IPS-18a (cell line): ENCODE measurements around the gene CATSPER4.

Source experiments
- H3K27ac ChIP-seq: one replicate; pipeline ENCODE4 v1.5.1; 2013; ENCODE audit warnings: low read length
- H3K27me3 ChIP-seq: one replicate; pipeline ENCODE4 v1.6.1; 2013; ENCODE audit warnings: mild to moderate bottlenecking, low read length; ENCODE audit not compliant: control insufficient read depth, insufficient read depth
- H3K36me3 ChIP-seq: one replicate; pipeline ENCODE4 v1.6.1; 2013; ENCODE audit warnings: low read depth, low read length; ENCODE audit not compliant: control insufficient read depth
- H3K4me1 ChIP-seq: one replicate; pipeline ENCODE4 v1.6.1; 2013; ENCODE audit warnings: low read depth, low read length; ENCODE audit not compliant: control insufficient read depth
- H3K4me3 ChIP-seq: one replicate; pipeline ENCODE4 v1.5.1; 2013; ENCODE audit warnings: low read length
- H3K9ac ChIP-seq: one replicate; pipeline ENCODE4 v1.6.1; 2013; ENCODE audit warnings: mild to moderate bottlenecking, low read length, moderate library complexity
- H3K9me3 ChIP-seq: one replicate; pipeline ENCODE4 v1.6.1; 2013; ENCODE audit warnings: low read depth, low read length; ENCODE audit not compliant: control insufficient read depth

CATSPER4 gene

GRCh38 chr1:26190373-26190987 is at the start of gene CATSPER4:
TSS of gene CATSPER4 (plus strand) at chr1:26190602. CDS start at chr1:26190628, 26 bp downstream.
- Histone ChIP-seq H3K27me3 (no peaks in the 10 kb centered on the region), H3K4me1 (peaks cover 12% of the 10 kb centered on the region), H3K4me3 (no peak within 1 kb of the TSS), H3K9ac (no peak within 1 kb of the TSS), H3K9me3 (no peaks in the 10 kb centered on the region), H3K27ac (no peak within 1 kb of the TSS), H3K36me3 (peaks cover 4% of the 10 kb centered on the region)

GRCh38 chr1:26142159-26142558 is 48.2 kb upstream of the CATSPER4 start:
- H3K4me3 ChIP-seq = no peak overlapping the region
- H3K36me3 ChIP-seq = no peaks in the 10 kb centered on the region
- no peaks in the 10 kb centered on the region for H3K9me3 ChIP-seq
- H3K9ac ChIP-seq = no peak overlapping the region
- H3K27ac ChIP-seq = no peak overlapping the region
- no peaks in the 10 kb centered on the region for H3K4me1 ChIP-seq
- peaks cover 9% of the 10 kb centered on the region for H3K27me3 ChIP-seq

- no peak overlapping the region for H3K9ac ChIP-seq
These were observed 45.1 kb upstream of the CATSPER4 start for GRCh38 chr1:26145041-26145959.

GRCh38 chr1:26145960-26146294 is 44.5 kb upstream of the CATSPER4 start:
- H3K27me3 ChIP-seq = peaks cover 24% of the 10 kb centered on the region
- H3K36me3 ChIP-seq = no peaks in the 10 kb centered on the region
- no peak overlapping the region for H3K4me3 ChIP-seq
- H3K27ac ChIP-seq = no peak overlapping the region
- H3K9me3 ChIP-seq = no peaks in the 10 kb centered on the region
- no peaks in the 10 kb centered on the region for H3K4me1 ChIP-seq
- no peak overlapping the region for H3K9ac ChIP-seq

More at GRCh38 chr1:26145041-26145959, 45.1 kb upstream of the CATSPER4 start:
- no peaks in the 10 kb centered on the region for H3K9me3 ChIP-seq
- no peak overlapping the region for H3K4me3 ChIP-seq
- H3K27me3 ChIP-seq = peaks cover 19% of the 10 kb centered on the region
- no peaks in the 10 kb centered on the region for H3K36me3 ChIP-seq
- H3K4me1 ChIP-seq = no peaks in the 10 kb centered on the region
- H3K27ac ChIP-seq = no peak overlapping the region

- H3K9ac ChIP-seq = no peak overlapping the region
- no peaks in the 10 kb centered on the region for H3K9me3 ChIP-seq
- no peak overlapping the region for H3K27ac ChIP-seq
- no peaks in the 10 kb centered on the region for H3K36me3 ChIP-seq
- H3K27me3 ChIP-seq = peaks cover 44% of the 10 kb centered on the region
- H3K4me1 ChIP-seq = no peaks in the 10 kb centered on the region
- H3K4me3 ChIP-seq = no peak overlapping the region
These were observed 41.5 kb upstream of the CATSPER4 start for GRCh38 chr1:26148887-26149286.

GRCh38 chr1:26153966-26154532 is 36.4 kb upstream of the CATSPER4 start:
- Histone ChIP-seq H3K9me3 (no peaks in the 10 kb centered on the region), H3K27ac (no peak overlapping the region), H3K36me3 (no peaks in the 10 kb centered on the region), H3K9ac (no peak overlapping the region), H3K4me3 (no peak overlapping the region), H3K27me3 (peaks cover 78% of the 10 kb centered on the region), H3K4me1 (peaks cover 31% of the 10 kb centered on the region)

GRCh38 chr1:26154750-26155149 is 35.7 kb upstream of the CATSPER4 start:
- Histone ChIP-seq H3K36me3 (no peaks in the 10 kb centered on the region), H3K27me3 (peaks cover 84% of the 10 kb centered on the region), H3K4me1 (peaks cover 36% of the 10 kb centered on the region), H3K27ac (no peak overlapping the region), H3K4me3 (peak overlapping the region; percentile 51), H3K9me3 (no peaks in the 10 kb centered on the region), H3K9ac (no peak overlapping the region)

- H3K27me3 ChIP-seq = peaks cover 88% of the 10 kb centered on the region
- no peak overlapping the region for H3K9ac ChIP-seq
- H3K4me3 ChIP-seq = peak overlapping the region; percentile 51
- H3K4me1 ChIP-seq = peaks cover 38% of the 10 kb centered on the region
- H3K27ac ChIP-seq = no peak overlapping the region
- H3K9me3 ChIP-seq = no peaks in the 10 kb centered on the region
- H3K36me3 ChIP-seq = no peaks in the 10 kb centered on the region
These were observed 34.8 kb upstream of the CATSPER4 start for GRCh38 chr1:26155370-26156284.

GRCh38 chr1:26156285-26157038 is 33.9 kb upstream of the CATSPER4 start:
- H3K4me1 ChIP-seq = peaks cover 44% of the 10 kb centered on the region
- no peak overlapping the region for H3K27ac ChIP-seq
- peak overlapping the region; percentile 51 for H3K4me3 ChIP-seq
- H3K27me3 ChIP-seq = peaks cover 92% of the 10 kb centered on the region
- H3K9me3 ChIP-seq = no peaks in the 10 kb centered on the region
- no peaks in the 10 kb centered on the region for H3K36me3 ChIP-seq
- no peak overlapping the region for H3K9ac ChIP-seq

- Histone ChIP-seq H3K9ac (no peak overlapping the region), H3K4me3 (no peak overlapping the region), H3K9me3 (no peaks in the 10 kb centered on the region), H3K36me3 (no peaks in the 10 kb centered on the region), H3K27me3 (peaks cover 100% of the 10 kb centered on the region), H3K4me1 (peaks cover 44% of the 10 kb centered on the region), H3K27ac (no peak overlapping the region)
These were observed 32.0 kb upstream of the CATSPER4 start for GRCh38 chr1:26158271-26158907.
